Motor neuron (in vitro differentiated cells): ENCODE measurements around the gene BSDC1. TPM values are rescaled to one million over a fixed set of nuclear protein-coding genes. Genes with fewer than 3 reads are reported as not detected.
A peak's percentile ranks its signal among the peaks of the same experiment; 100 is the strongest.

ENCODE experiments used
- ATAC-seq, 8 experiments: fragments of 200-7000 bp; cut with Tn5 transposase; replicated peaks in 6 of 8; 2 replicates each; pipeline ENCODE4 v1.8.0; 2021; ENCODE audit warnings: mild to moderate bottlenecking in 8 of 8, moderate library complexity in 8 of 8
- H3K27ac ChIP-seq, 2 donors: fragments of 250-450 bp; sonication (Bioruptor Pico); 2 replicates each; pipeline ENCODE4 v1.9.0; 2021; ENCODE audit warnings: antibody characterized with exemption in 2 of 2, mild to moderate bottlenecking in 2 of 2, moderate library complexity in 1 of 2
- H3K4me1 ChIP-seq, 2 donors: fragments of 250-450 bp; sonication (Bioruptor Pico); replicated peaks in 1 of 2; 2 replicates each; pipeline ENCODE4 v1.6.1; 2021; ENCODE audit warnings: antibody characterized with exemption in 2 of 2, mild to moderate bottlenecking in 2 of 2, moderate library complexity in 1 of 2
- H3K4me3 ChIP-seq, 5 donors: fragments of 250-450 bp; sonication (Bioruptor Pico); 2 replicates each; pipeline ENCODE4 v1.9.0; 2021; ENCODE audit warnings: antibody characterized with exemption in 5 of 5, mild to moderate bottlenecking in 5 of 5, moderate library complexity in 4 of 5
- WGBS, 10 experiments: fragments of 450-650 bp; shearing (Covaris generic); methylation state at CpG; one replicate each; pipeline ENCODE4 v1.0.0; 2022; 5-methylcytosine and 5-hydroxymethylcytosine counted together
- in situ Hi-C, 9 experiments: fragments of 400-800 bp; cut with MboI; loops; one replicate each; pipeline ENCODE4 v1.15.0; 2021; ENCODE audit warnings: low sequenced_read_pairs in 9 of 9, low pct_unique_long_range_greater_than_20kb in 2 of 9; ENCODE audit not compliant: unreplicated experiment in 9 of 9
- total RNA-seq, 8 experiments: library from RNA; unstranded; fragments of 300-600 nt; gene quantifications; 2 replicates each; pipeline versions ENCODE4 v1.2.3 to v1.2.4, GENCODE V29; 2022

BSDC1 gene
- total RNA-seq, 8 experiments from 2014 or later, result 60.0 to 135 (median 94.0) TPM

GRCh38 chr1:32336963-32337675 is 57.1 kb downstream of the BSDC1 start:
- in situ Hi-C loops, result no loop called here
- peak in 2 of 8 experiments; percentile 47 for ATAC-seq
- no peak overlapping the region for H3K27ac ChIP-seq
- H3K4me1 ChIP-seq, result peaks cover 33 to 45% of the 10 kb centered on the region in 2 donors
- no peak overlapping the region for H3K4me3 ChIP-seq
- WGBS, 10 experiments, result 58 to 94% (median 69%) methylated on average over 1 to 7 of the region's 8 CpGs; no CpG with 5 or more reads in 5 of the 10 experiments

DNA sequence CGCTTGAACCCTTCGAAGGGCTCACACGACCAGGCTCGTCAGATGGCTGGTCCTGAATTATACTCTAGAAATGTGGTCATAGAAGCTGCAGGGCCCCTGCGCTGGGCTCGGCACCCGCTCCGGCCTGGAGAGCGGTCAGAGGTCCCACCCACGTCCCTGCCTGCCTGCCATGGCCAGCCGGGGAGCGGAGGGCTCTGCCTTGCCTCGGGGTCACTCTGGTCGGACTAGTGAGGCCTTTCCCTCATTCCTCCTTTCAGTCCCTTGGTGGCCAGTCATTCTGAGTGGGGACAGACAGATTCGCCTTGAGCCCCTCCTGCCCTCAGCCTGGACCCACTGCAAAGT is 57.7 kb downstream of the BSDC1 start:
- WGBS, 10 experiments, result 0 to 66% (median 50%) methylated on average over 1 to 6 of the region's 15 CpGs; no CpG with 5 or more reads in 6 of the 10 experiments
- Histone ChIP-seq H3K27ac (peak overlapping the region; percentile 50 to 55), H3K4me1 (peaks cover 33 to 45% of the 10 kb centered on the region in 2 donors), H3K4me3 (peak overlapping the region; percentile 81 to 98 (median 91))
- ATAC-seq, result peak in 1 of 8 experiments; percentile 3
- in situ Hi-C loops, result no loop called here

GRCh38 chr1:32335790-32336590 is 58.3 kb downstream of the BSDC1 start, which contains the start of gene MARCKSL1:
TSS of gene MARCKSL1 (minus strand) at chr1:32336233. CDS start at chr1:32336033, 200 bp downstream.
- peak within 1 kb of the TSS; percentile 81 to 98 (median 91) for H3K4me3 ChIP-seq
- peaks cover 33 to 45% of the 10 kb centered on the region in 2 donors for H3K4me1 ChIP-seq
- peak within 1 kb of the TSS; percentile 89 to 91 for H3K27ac ChIP-seq
- no CpG with 5 or more reads among the region's 95 CpGs for WGBS, 10 experiments
- in situ Hi-C loops, result no loop called here
- ATAC-seq, result peak; percentile 42 to 78 (median 72)

DNA sequence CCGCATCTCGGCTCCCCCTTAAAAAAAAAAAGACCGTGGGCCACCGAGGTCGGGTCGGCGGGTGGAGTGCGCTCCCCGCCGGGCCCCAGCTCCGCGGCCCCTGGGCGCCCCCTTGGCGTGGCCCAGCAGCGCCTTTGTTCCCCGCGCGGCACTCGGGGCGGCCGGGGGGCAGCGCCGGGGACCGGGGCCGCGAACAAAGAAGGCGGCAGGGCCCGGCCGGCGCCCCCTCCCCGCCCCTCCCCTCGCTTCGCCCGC is 58.8 kb downstream of the BSDC1 start:
- Histone ChIP-seq H3K4me3 (peak overlapping the region; percentile 81 to 98 (median 91)), H3K4me1 (peaks cover 33 to 45% of the 10 kb centered on the region in 2 donors), H3K27ac (peak overlapping the region; percentile 89 to 91)
- no CpG with 5 or more reads among the region's 34 CpGs for WGBS, 10 experiments
- peak; percentile 5 to 28 (median 16) for ATAC-seq
- in situ Hi-C loops, result no loop called here

DNA sequence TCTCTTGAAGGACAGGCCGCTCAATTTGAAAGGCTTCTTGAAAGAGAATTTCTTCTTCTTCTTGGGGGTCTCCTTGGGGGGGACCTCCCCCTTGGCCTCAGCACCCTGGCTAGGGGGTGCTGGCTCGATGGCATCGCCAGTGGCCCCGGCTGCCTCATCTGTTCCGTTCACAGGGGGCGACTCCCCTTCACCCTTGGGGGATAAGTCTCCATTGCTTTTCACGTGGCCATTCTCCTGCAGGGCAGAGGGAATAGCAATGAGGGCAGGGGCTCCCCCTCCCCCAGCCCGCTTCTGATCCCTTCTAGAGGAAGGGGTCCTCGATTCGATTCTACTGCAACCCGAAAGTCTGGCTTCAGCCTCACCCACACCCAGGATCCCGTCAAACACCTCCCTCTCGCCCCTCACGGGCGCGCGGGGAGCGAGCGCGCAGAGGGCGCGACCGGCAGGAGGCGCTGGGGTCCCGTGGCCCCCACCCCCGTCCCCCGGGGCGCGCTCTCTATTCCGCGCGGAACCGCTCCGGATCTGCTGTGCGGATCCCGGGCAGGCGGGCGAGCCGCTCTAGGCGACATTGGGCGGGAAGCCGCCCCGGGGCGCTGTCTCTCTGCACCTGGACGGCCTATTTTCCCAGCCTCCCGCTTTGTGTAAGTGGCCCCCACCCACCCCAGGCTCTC is 59.2 kb downstream of the BSDC1 start:
- Histone ChIP-seq H3K27ac (peak overlapping the region; percentile 89 to 91), H3K4me3 (peak overlapping the region; percentile 81 to 98 (median 91)), H3K4me1 (peaks cover 33 to 45% of the 10 kb centered on the region in 2 donors)
- peak; percentile 18 to 44 (median 34) for ATAC-seq
- in situ Hi-C loops, result no loop called here
- 0 to 8% (median 2%) methylated on average over 2 to 17 of the region's 46 CpGs; no CpG with 5 or more reads in 4 of the 10 experiments for WGBS, 10 experiments

- H3K4me1 ChIP-seq, result peaks cover 33 to 45% of the 10 kb centered on the region in 2 donors
- peak overlapping the region; percentile 89 to 91 for H3K27ac ChIP-seq
- WGBS, 10 experiments, result 0 to 80% (median 18%) methylated on average over 1 to 5 of the region's 9 CpGs; no CpG with 5 or more reads in 4 of the 10 experiments
- ATAC-seq, result no peak
- peak overlapping the region; percentile 81 to 98 (median 91) for H3K4me3 ChIP-seq
- in situ Hi-C loops, result no loop called here
Observed at GRCh38 chr1:32334274-32334861, 59.9 kb downstream of the BSDC1 start.

DNA sequence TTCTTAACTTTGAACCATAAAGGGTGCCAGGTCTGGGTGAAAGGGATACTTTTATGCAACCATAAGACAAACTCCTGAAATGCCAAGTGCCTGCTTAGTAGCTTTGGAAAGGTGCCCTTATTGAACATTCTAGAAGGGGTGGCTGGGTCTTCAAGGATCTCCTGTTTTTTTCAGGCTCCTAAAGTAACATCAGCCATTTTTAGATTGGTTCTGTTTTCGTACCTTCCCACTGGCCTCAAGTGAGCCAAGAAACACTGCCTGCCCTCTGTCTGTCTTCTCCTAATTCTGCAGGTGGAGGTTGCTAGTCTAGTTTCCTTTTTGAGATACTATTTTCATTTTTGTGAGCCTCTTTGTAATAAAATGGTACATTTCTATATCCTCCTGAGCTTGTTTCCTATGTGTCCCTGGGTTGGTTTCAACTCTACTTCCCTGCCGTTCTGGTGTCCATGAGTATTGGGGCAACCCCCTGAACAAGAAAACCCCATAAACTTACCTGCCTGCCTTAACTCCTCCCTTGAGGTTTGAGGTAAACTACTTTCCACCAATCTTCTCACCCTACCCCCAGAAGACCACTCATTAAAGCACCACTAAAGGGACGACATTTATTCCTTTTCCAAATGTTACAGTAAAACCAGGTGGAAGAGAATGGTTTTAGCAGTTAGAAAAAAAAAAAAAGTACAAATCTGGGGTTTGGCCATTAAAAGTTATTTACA is 60.8 kb downstream of the BSDC1 start:
- Histone ChIP-seq H3K4me3 (peak overlapping the region in 2 of 5 donors; percentile 91 to 98), H3K27ac (no peak overlapping the region), H3K4me1 (peaks cover 25 to 36% of the 10 kb centered on the region in 2 donors)
- in situ Hi-C loops, result no loop called here
- no peak for ATAC-seq
- WGBS, 10 experiments, result 75 to 100% (median 91%) methylated on average over 1 to 3 of the region's 3 CpGs; no CpG with 5 or more reads in 2 of the 10 experiments

DNA sequence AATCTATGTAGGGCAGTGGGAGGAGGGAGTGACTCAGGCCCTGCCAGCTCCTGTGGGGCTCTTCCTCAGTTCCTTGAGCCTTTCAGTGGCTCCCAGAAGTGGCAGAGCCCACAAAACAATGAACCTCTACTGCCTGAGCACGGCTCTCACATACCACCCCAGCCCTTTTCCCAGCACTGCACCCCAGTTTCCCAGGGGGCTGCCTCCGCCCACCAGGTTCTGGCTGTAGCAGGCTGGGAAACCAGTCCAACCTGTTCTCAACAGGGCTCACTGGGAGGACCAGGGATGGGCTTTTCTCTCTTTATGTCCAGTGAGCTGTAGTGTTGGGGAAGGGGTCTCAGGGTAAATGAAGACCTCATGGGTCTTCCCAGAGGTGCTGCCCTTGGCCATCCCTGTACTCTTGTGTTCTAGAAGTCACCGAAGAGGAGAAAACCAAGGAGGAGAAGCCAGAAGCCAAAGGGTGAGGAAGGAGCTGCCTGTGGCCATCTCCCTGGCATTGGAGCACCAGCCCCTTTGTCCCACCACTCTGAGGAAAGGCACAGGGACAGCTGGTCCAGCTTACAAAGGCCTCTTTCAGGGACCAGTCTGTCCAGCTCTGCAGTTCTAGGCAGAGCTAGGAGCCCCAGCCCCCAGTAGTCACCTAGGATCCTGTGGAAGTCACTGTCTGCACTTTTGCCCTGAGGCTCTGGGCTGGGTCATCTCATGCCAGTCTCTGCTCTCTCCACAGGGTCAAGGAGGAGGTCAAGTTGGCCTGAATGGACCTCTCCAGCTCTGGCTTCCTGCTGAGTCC is 61.8 kb downstream of the BSDC1 start:
- Histone ChIP-seq H3K27ac (no peak overlapping the region), H3K4me3 (no peak overlapping the region), H3K4me1 (peaks cover 17 to 28% of the 10 kb centered on the region in 2 donors)
- ATAC-seq, result no peak
- in situ Hi-C loops, result no loop called here
- WGBS, 10 experiments, result 87 to 100% (median 93%) methylated on average over 1 to 3 of the region's 3 CpGs; no CpG with 5 or more reads in 5 of the 10 experiments

GRCh38 chr1:32331549-32331948 is 62.7 kb downstream of the BSDC1 start:
- H3K27ac ChIP-seq, result no peak overlapping the region
- 50 to 100% (median 97%) methylated on average over 1 to 8 of the region's 12 CpGs; no CpG with 5 or more reads in 2 of the 10 experiments for WGBS, 10 experiments
- H3K4me1 ChIP-seq, result peaks cover 14 to 19% of the 10 kb centered on the region in 2 donors
- no peak for ATAC-seq
- in situ Hi-C loops, result no loop called here
- H3K4me3 ChIP-seq, result no peak overlapping the region

DNA sequence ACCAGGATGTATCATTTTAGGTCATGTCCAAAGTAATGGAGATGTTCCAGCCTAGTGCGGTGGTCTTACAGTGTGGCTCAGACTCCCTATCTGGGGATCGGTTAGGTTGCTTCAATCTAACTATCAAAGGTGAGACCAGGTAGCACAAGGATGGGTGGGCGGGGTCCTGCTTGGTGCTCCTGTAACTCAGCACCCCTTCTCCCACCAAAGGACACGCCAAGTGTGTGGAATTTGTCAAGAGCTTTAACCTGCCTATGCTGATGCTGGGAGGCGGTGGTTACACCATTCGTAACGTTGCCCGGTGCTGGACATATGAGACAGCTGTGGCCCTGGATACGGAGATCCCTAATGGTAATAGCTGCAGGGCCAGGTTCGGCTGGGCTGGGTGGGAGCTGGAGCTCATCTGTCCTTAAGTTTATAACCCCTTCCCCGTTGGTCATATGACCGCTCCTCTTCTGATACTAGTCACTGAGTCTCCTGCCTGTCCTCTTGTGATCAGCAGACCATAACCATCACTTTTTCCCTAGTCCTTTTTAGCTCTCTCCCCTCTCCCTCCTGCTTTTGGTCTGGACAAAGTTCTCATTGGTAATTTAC is 63.6 kb downstream of the BSDC1 start:
- Histone ChIP-seq H3K4me1 (peaks cover 14 to 17% of the 10 kb centered on the region in 2 donors), H3K27ac (no peak overlapping the region), H3K4me3 (no peak overlapping the region)
- in situ Hi-C loops, result no loop called here
- no peak for ATAC-seq
- 80 to 100% (median 94%) methylated on average over 1 to 11 of the region's 12 CpGs; no CpG with 5 or more reads in 1 of the 10 experiments for whole genome bisulfite sequencing, 10 experiments

- no peak for ATAC-seq
- Histone ChIP-seq H3K27ac (no peak overlapping the region), H3K4me3 (no peak overlapping the region), H3K4me1 (peaks cover 14 to 17% of the 10 kb centered on the region in 2 donors)
- 90 to 100% (median 93%) methylated on average over 2 to 4 of the region's 4 CpGs; no CpG with 5 or more reads in 3 of the 10 experiments for WGBS, 10 experiments
- in situ Hi-C loops, result no loop called here
Observed at GRCh38 chr1:32329931-32330466, 64.2 kb downstream of the BSDC1 start.
